Osteoblast (primary cell): ENCODE measurements around the gene KNSTRN. TPM values are rescaled to one million over a fixed set of nuclear protein-coding genes. Genes with fewer than 3 reads are reported as not detected.

Experiments
- DNase-seq: peaks from one replicate; pipeline ENCODE4 v3.0.0; 2011; ENCODE audit warnings: low spot score, mixed read lengths; ENCODE audit not compliant: insufficient read length; ENCODE audit errors: missing footprints
- H2AFZ ChIP-seq: 2 replicates; pipeline ENCODE4 v1.6.0; 2011; ENCODE audit warnings: mild to moderate bottlenecking, low read length
- H3K27ac ChIP-seq: 2 replicates; pipeline ENCODE4 v1.5.1; 2011; ENCODE audit warnings: mild to moderate bottlenecking, low read depth, low read length, moderate library complexity
- H3K27me3 ChIP-seq: 2 replicates; pipeline ENCODE4 v1.6.0; 2012; ENCODE audit warnings: mild to moderate bottlenecking, control low read depth, inconsistent platforms, low read length, moderate library complexity; ENCODE audit not compliant: insufficient read depth
- H3K36me3 ChIP-seq: 2 replicates; pipeline ENCODE4 v1.5.1; 2011; ENCODE audit warnings: mild to moderate bottlenecking, low read length, control low read depth, moderate library complexity; ENCODE audit not compliant: insufficient read depth
- H3K4me1 ChIP-seq: 2 replicates; pipeline ENCODE4 v1.5.1; 2011; ENCODE audit warnings: mild to moderate bottlenecking, low read length, control low read depth, moderate library complexity; ENCODE audit not compliant: insufficient read depth
- H3K4me2 ChIP-seq: 2 replicates; pipeline ENCODE4 v1.6.0; 2011; ENCODE audit warnings: mild to moderate bottlenecking, low read length; ENCODE audit not compliant: insufficient read depth
- H3K4me3 ChIP-seq: fragments of 200-600 bp; sonication (generic); 3 replicates; pipeline ENCODE4 v1.5.1; 2012; ENCODE audit warnings: mild to moderate bottlenecking, low read length, inconsistent platforms; ENCODE audit not compliant: insufficient read depth
- H3K79me2 ChIP-seq: 2 replicates; pipeline ENCODE4 v1.6.0; 2012; ENCODE audit warnings: mild to moderate bottlenecking, low read length, control low read depth, inconsistent platforms; ENCODE audit not compliant: insufficient read depth
- H3K9me3 ChIP-seq: 2 replicates; pipeline ENCODE4 v1.5.1; 2011; ENCODE audit warnings: low read depth, low read length, control low read depth
- H4K20me1 ChIP-seq: 2 replicates; pipeline ENCODE4 v1.6.0; 2012; ENCODE audit warnings: mild to moderate bottlenecking, low read length, control low read depth; ENCODE audit not compliant: insufficient read depth
- total RNA-seq: library from RNA; depleted of rRNA; stranded (reverse); fragments of >200 nt; gene quantifications from 2 replicates; pipeline ENCODE4 v1.2.3, GENCODE V29; 2012
- TF ChIP-seq, protein P1 (sequence below): IDR thresholded peaks from 2 replicates; pipeline ENCODE4 v1.5.1; 2011; ENCODE audit warnings: mild to moderate bottlenecking, low read depth, low read length, moderate library complexity; ENCODE audit errors: extremely low read depth

KNSTRN gene
- total RNA-seq, 1 donor = 19.9 TPM

DNA sequence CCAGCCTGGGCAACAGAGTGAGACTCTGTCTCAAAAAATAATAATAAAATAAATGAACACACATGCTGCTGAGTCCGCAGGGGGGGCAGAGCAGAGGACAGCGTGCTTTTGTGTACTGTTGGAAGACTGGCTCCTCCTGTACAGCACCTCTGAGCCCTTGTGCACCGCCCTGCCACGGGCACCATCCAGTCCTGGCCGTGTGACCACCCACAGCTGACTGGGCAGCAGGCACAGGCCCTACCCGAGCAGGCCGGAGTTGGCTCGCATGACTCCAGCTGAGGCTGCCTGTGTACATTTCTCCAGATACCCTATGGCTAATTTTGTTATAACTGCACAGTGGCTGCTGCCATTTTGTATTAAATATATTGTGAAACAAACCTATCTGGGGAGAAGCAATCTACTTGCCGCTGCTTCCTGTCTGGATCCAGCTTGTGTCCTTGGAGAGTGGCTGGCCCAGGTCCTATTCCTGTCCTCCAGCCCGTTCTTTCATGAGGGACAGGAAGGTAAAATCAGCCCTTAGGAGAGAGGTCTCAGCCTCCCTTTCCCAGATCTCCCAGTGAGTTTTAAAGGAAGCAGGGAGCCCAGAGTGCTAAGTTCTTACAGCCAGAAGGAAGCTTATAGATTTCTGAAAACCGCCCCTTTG is 37.7 kb downstream of the KNSTRN start:
- TF ChIP-seq, protein P1, sequence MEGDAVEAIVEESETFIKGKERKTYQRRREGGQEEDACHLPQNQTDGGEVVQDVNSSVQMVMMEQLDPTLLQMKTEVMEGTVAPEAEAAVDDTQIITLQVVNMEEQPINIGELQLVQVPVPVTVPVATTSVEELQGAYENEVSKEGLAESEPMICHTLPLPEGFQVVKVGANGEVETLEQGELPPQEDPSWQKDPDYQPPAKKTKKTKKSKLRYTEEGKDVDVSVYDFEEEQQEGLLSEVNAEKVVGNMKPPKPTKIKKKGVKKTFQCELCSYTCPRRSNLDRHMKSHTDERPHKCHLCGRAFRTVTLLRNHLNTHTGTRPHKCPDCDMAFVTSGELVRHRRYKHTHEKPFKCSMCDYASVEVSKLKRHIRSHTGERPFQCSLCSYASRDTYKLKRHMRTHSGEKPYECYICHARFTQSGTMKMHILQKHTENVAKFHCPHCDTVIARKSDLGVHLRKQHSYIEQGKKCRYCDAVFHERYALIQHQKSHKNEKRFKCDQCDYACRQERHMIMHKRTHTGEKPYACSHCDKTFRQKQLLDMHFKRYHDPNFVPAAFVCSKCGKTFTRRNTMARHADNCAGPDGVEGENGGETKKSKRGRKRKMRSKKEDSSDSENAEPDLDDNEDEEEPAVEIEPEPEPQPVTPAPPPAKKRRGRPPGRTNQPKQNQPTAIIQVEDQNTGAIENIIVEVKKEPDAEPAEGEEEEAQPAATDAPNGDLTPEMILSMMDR = no peak
- Histone ChIP-seq H3K4me3 (no peak overlapping the region), H4K20me1 (peaks cover 5% of the 10 kb centered on the region), H3K4me1 (peaks cover 9% of the 10 kb centered on the region), H2AFZ (no peak overlapping the region), H3K79me2 (no peaks in the 10 kb centered on the region), H3K36me3 (peaks cover 26% of the 10 kb centered on the region), H3K27me3 (no peaks in the 10 kb centered on the region), H3K4me2 (no peak overlapping the region), H3K27ac (no peak overlapping the region), H3K9me3 (no peaks in the 10 kb centered on the region)
- peak; percentile 46 for DNase-seq

DNA sequence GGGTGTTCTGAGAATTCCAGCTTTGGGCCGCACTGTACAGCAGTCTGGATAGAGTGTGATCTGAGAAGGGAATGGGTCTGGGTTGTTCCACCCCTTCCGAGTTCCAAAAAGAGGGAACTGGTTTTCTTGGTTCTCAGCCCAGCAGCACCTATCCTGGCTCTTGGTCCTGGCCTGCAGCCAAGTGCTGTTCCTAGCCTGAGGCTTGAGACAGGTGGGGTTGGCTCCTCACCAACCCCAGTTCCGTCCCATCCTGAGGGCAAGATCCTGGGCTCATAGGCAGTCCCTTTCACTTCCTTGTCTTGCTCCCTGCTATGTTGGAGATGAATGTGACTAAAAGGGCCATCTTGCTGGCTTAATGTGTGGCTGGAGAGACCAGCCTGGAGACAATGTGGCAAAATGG is 38.3 kb downstream of the KNSTRN start:
- peak; percentile 64 for DNase-seq
- Histone ChIP-seq H2AFZ (no peak overlapping the region), H3K4me3 (no peak overlapping the region), H3K9me3 (no peaks in the 10 kb centered on the region), H3K27ac (no peak overlapping the region), H4K20me1 (peaks cover 5% of the 10 kb centered on the region), H3K27me3 (no peaks in the 10 kb centered on the region), H3K4me2 (no peak overlapping the region), H3K4me1 (peaks cover 9% of the 10 kb centered on the region), H3K36me3 (peaks cover 20% of the 10 kb centered on the region), H3K79me2 (no peaks in the 10 kb centered on the region)
- TF ChIP-seq, protein P1 = no peak

DNA sequence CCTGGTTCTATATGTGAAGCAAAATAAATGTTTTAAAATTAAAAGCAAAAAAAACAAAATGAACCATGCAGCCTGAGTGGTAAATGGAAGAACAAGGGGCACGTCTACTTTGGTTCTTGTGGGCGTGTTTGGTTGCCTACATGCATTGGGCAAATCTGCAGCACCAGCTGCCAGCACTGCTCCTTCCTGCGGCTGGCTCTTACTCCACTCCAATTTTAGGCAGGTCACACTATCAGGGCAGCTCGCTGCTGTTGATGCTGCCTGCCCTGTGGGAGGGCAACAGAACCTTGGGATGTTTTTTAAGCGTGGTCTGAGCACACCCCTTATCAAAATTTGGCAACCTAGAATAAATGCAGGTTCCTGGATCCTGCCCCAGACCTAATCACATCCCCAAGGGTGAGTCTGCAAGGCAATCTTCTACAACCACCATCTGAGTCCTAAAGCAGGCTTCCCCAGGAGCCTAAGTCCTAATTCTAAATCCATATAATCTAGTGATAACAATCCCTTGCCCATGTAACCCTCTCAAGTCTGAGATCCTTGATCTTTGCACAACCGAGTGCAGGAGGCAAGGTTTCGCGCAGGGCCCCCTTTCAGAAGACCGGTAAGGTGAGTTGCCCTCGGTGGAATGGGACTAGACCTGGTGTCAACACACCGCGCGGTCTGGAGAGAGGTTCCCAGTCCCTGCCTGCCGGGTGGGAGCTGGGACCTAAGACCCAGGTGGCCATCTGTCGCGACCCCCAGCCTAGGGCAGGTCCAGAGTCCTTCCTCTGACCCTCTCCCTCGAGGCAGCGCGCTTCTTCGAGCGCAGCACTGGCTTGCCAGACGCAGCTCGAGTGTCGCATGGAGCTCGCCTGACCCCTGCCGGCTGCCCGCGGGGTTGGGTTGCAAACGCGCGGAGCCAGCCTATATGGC is 39.0 kb downstream of the KNSTRN start:
- Histone ChIP-seq H3K36me3 (peaks cover 13% of the 10 kb centered on the region), H3K27ac (no peak overlapping the region), H3K4me2 (peak overlapping the region; percentile 81), H3K4me1 (peaks cover 9% of the 10 kb centered on the region), H3K4me3 (peak overlapping the region; percentile 49), H4K20me1 (peaks cover 5% of the 10 kb centered on the region), H3K79me2 (no peaks in the 10 kb centered on the region), H3K9me3 (no peaks in the 10 kb centered on the region), H2AFZ (no peak overlapping the region), H3K27me3 (no peaks in the 10 kb centered on the region)
- TF ChIP-seq, protein P1 = peak; percentile 86
- DNase-seq = peak; percentile 97
